Chondrocyte (in vitro differentiated cells): Measurements from ENCODE around the gene ZBTB46. TPM values are rescaled to one million over a fixed set of nuclear protein-coding genes. Genes with fewer than 3 reads are reported as not detected.

Source experiments
- DNase-seq: peaks from one replicate; pipeline ENCODE4 v3.0.0; 2021; ENCODE audit warnings: mixed read lengths, low spot score
- H3K27ac Mint-ChIP-seq: one replicate; pipeline ENCODE4 v1.8.0; 2021; ENCODE audit warnings: mild to moderate bottlenecking, moderate library complexity, mixed read lengths; ENCODE audit not compliant: unreplicated experiment
- H3K27me3 Mint-ChIP-seq: 2 replicates; pipeline ENCODE4 v1.8.0; 2021; ENCODE audit warnings: low read depth, mixed read lengths
- H3K36me3 Mint-ChIP-seq: 2 replicates; pipeline ENCODE4 v1.8.0; 2021; ENCODE audit warnings: low read depth, mixed read lengths
- H3K4me1 Mint-ChIP-seq: 2 replicates; pipeline ENCODE4 v1.8.0; 2021; ENCODE audit warnings: low read depth, mild to moderate bottlenecking, mixed read lengths
- H3K4me3 Mint-ChIP-seq: one replicate; pipeline ENCODE4 v1.8.0; 2021; ENCODE audit warnings: mild to moderate bottlenecking, moderate library complexity, mixed read lengths; ENCODE audit not compliant: unreplicated experiment
- H3K9me3 Mint-ChIP-seq: 2 replicates; pipeline ENCODE4 v1.8.0; 2021; ENCODE audit warnings: low read depth, mixed read lengths
- CTCF ChIP-seq: fragments of 200-600 bp; sonication (generic); IDR thresholded peaks from 2 replicates; pipeline ENCODE4 v1.5.0; 2021; ENCODE audit warnings: antibody characterized with exemption, mild to moderate bottlenecking, moderate library complexity
- total RNA-seq: library from RNA; stranded (reverse); gene quantifications from 3 replicates; pipeline ENCODE4 v1.2.1, GENCODE V29; 2021

ZBTB46 gene
- total RNA-seq, 1 donor from 2014 or later, result 6.0 TPM

GRCh38 chr20:63822276-63822696 is 8.8 kb downstream of the ZBTB46 start:
- peaks cover 1% of the 10 kb centered on the region for H3K36me3 Mint-ChIP-seq
- H3K27me3 Mint-ChIP-seq, result no peaks in the 10 kb centered on the region
- H3K4me3 Mint-ChIP-seq, result no peak overlapping the region
- TF ChIP-seq CTCF, result no peak
- no peak for DNase-seq
- H3K27ac Mint-ChIP-seq, result no peak overlapping the region
- H3K9me3 Mint-ChIP-seq, result no peaks in the 10 kb centered on the region
- H3K4me1 Mint-ChIP-seq, result peaks cover 6% of the 10 kb centered on the region

GRCh38 chr20:63821811-63822210 is 9.3 kb downstream of the ZBTB46 start:
- H3K36me3 Mint-ChIP-seq, result peaks cover 1% of the 10 kb centered on the region
- TF ChIP-seq CTCF, result no peak
- no peak overlapping the region for H3K27ac Mint-ChIP-seq
- no peaks in the 10 kb centered on the region for H3K27me3 Mint-ChIP-seq
- H3K4me1 Mint-ChIP-seq, result peaks cover 6% of the 10 kb centered on the region
- no peak for DNase-seq
- H3K4me3 Mint-ChIP-seq, result no peak overlapping the region
- no peaks in the 10 kb centered on the region for H3K9me3 Mint-ChIP-seq

GRCh38 chr20:63819224-63819921 is 11.7 kb downstream of the ZBTB46 start:
- H3K4me1 Mint-ChIP-seq, result peaks cover 10% of the 10 kb centered on the region
- peak; percentile 74 for TF ChIP-seq CTCF
- no peak for DNase-seq
- H3K27me3 Mint-ChIP-seq, result no peaks in the 10 kb centered on the region
- peak overlapping the region; percentile 44 for H3K4me3 Mint-ChIP-seq
- H3K36me3 Mint-ChIP-seq, result peaks cover 1% of the 10 kb centered on the region
- no peak overlapping the region for H3K27ac Mint-ChIP-seq
- H3K9me3 Mint-ChIP-seq, result no peaks in the 10 kb centered on the region

GRCh38 chr20:63815615-63816253 is 15.3 kb downstream of the ZBTB46 start:
- Mint-ChIP-seq H3K9me3 (no peaks in the 10 kb centered on the region), H3K4me1 (peaks cover 10% of the 10 kb centered on the region), H3K27ac (no peak overlapping the region), H3K27me3 (no peaks in the 10 kb centered on the region), H3K4me3 (no peak overlapping the region), H3K36me3 (no peaks in the 10 kb centered on the region)
- TF ChIP-seq CTCF, result no peak
- DNase-seq, result no peak

GRCh38 chr20:63814891-63815614 is 16.0 kb downstream of the ZBTB46 start:
- no peak overlapping the region for H3K27ac Mint-ChIP-seq
- H3K4me3 Mint-ChIP-seq, result no peak overlapping the region

More at GRCh38 chr20:63814891-63815614, 16.0 kb downstream of the ZBTB46 start:
- no peak for DNase-seq
- Mint-ChIP-seq H3K4me1 (peaks cover 10% of the 10 kb centered on the region), H3K36me3 (no peaks in the 10 kb centered on the region), H3K27me3 (no peaks in the 10 kb centered on the region), H3K9me3 (no peaks in the 10 kb centered on the region)
- no peak for TF ChIP-seq CTCF
